Measurements from ENCODE around the gene LAMTOR2. TPM values are rescaled to one million over a fixed set of nuclear protein-coding genes. Genes with fewer than 3 reads are reported as not detected.

The LAMTOR2 gene
- total RNA-seq, 1 experiment from 2014 or later = 50.6 TPM

DNA sequence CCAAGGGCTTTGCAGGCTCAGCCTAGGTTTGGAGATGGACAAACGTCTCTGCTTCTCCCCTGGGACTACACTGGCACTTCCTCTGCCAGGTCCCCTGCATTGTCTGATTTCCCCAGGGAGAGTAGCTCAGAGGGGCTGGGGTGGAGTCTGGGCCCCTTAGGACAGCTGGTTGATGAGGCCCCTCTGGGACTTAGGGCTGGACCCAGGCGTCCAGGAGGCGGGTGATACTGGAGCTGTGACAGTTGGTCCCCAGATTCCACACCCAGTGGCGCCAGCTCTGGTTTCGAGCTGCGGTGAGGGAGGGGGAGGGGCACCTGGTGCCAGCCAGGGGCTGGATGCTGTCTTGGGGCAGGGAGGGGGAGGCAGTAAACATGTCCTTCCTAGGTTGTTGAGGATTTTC lies 35.1 kb downstream of the LAMTOR2 start:
- no peaks in the 10 kb centered on the region for H3K27me3 ChIP-seq (ENCODE audit: insufficient read depth, low read length)
- no peaks in the 10 kb centered on the region; the same call in 1 of the 2 replicates for H3K79me2 ChIP-seq (ENCODE audit: insufficient read depth, low read length)

More for the DNA sequence above, 35.1 kb downstream of the LAMTOR2 start:
- no peak overlapping the region for H3K56ac ChIP-seq (ENCODE audit: insufficient read length, low read depth, low read length)
- no peaks in the 10 kb centered on the region for H3K9me3 ChIP-seq (ENCODE audit: control insufficient read depth, low read depth, low read length)
- no peak overlapping the region for H4K91ac ChIP-seq (ENCODE audit: insufficient read length, low read depth, low read length)
- H2BK12ac ChIP-seq (ENCODE audit: insufficient read length, low read depth, low read length) = no peak overlapping the region
- no peak overlapping the region for H3K9ac ChIP-seq (ENCODE audit: extremely low read depth, insufficient read length, low read length)
- no CpG with 5 or more reads among the region's 6 CpGs for WGBS (ENCODE audit: extremely low coverage, insufficient read length, low lambda C conversion rate)
- Mint-ChIP-seq H3K9me3 (no peaks in the 10 kb centered on the region), H3K27ac (peak overlapping the region in 1 of 3 experiments; percentile 72; a peak in 1 of 7 replicates), H3K4me1 (peaks cover 41 to 47% of the 10 kb centered on the region in 2 experiments), H3K36me3 (ENCODE audit: insufficient read depth in 1 of 3, low read depth in 3 of 3) (peaks cover 9 to 33% (median 29%) of the 10 kb centered on the region in 3 experiments; a peak in 6 of 7 replicates), H3K27me3 (ENCODE audit: low read depth) (no peaks in the 10 kb centered on the region), H3K4me3 (no peak overlapping the region)
- no peak overlapping the region for H4K5ac ChIP-seq (ENCODE audit: insufficient read length, low read depth, low read length)
- no peak overlapping the region for H3K4ac ChIP-seq (ENCODE audit: low read depth, low read length)
- H3K27ac ChIP-seq (ENCODE audit: insufficient read length, low read depth, low read length) = no peak overlapping the region
- H4K8ac ChIP-seq (replicated peaks; ENCODE audit: insufficient read length, low read depth, low read length) = no peak overlapping the region
- no peak overlapping the region for H3K18ac ChIP-seq (ENCODE audit: insufficient read length, low read depth, low read length)
- H3K23me2 ChIP-seq (ENCODE audit: insufficient read length, low read depth, low read length, poor library complexity, severe bottlenecking) = peaks cover 1% of the 10 kb centered on the region
- H3K23ac ChIP-seq (ENCODE audit: insufficient read length, low read depth, low read length) = no peak overlapping the region
- H2BK15ac ChIP-seq (ENCODE audit: low read depth, low read length) = no peak overlapping the region
- DNase-seq = no peak
- H2AK5ac ChIP-seq (ENCODE audit: insufficient read length, low read length) = no peak overlapping the region
- H3K4me2 ChIP-seq (ENCODE audit: insufficient read depth, insufficient read length, low read length) = no peak overlapping the region
- no peak overlapping the region for H2BK120ac ChIP-seq (ENCODE audit: low read depth, low read length, poor library complexity, severe bottlenecking)
- H4K20me1 ChIP-seq (ENCODE audit: control insufficient read depth, insufficient read depth, insufficient read length) = no peaks in the 10 kb centered on the region
- H3T11ph ChIP-seq (ENCODE audit: low read length) = no peak overlapping the region
- H2AFZ ChIP-seq (ENCODE audit: low read length) = no peak overlapping the region
- TF ChIP-seq CTCF (conservative IDR thresholded peaks at IDR 0.05) = no peak
- peaks cover 5% of the 10 kb centered on the region for H3K4me1 ChIP-seq (ENCODE audit: insufficient read depth, low read length)
- H3K14ac ChIP-seq (ENCODE audit: insufficient read depth, low read length) = no peak overlapping the region
- H2BK5ac ChIP-seq (ENCODE audit: insufficient read length, low read length) = no peak overlapping the region
- H2BK20ac ChIP-seq (ENCODE audit: low read depth, low read length, poor library complexity, severe bottlenecking) = no peak overlapping the region
- H3K79me1 ChIP-seq (ENCODE audit: insufficient read depth, low read depth, low read length, poor library complexity, severe bottlenecking) = no peaks in the 10 kb centered on the region

Data from H9 (cell line).